ENCODE data around the gene IL1RAPL2.
"Not testable (repeated sequence)": the region's sequence is repeated elsewhere in the genome, so short reads cannot be mapped to it uniquely, and the experiment has no call there.

Gene IL1RAPL2

DNA sequence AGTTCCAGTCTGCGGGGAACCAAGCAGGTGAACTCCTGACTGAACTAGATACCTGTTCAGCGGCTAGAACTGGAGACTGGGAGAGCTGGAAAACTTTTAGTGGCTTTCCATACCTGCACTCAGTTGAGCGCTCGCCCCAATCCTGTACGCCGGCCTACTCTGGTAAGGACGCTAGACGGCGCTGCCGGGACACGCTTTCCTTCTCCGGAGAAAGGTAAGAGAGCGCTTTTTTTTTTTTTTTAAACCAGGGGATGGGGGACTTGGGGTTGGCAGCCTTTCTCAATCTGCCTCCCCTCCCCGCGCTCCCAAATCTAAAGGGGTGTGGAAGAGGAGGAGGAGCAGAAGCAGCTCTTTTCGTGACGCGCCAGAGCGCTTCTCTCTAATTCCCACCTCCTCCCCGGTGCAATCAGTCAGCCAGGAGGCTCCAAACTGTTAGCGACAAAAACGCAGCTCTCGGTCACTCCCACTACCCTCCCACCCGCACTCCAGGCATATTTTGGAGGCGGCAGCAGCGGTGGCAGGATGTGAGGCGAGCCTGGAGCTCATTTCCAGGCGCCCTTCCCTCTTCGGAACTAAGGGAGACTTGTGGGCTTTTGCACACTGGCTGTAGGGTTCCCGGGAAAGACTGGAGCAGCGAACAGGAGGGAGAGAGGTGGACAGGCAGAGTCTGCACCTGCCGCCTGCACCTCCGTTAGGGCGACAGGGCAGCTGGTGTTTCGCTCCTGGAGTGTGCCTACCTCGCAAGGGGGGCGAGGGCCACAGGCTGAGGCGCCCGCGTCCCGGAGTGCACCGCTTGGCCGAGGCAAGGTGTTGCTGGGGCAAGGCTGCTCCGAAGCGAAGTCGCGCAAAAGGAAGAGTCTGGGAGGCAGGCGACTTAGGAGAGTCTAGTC, at the start of gene IL1RAPL2:
IL1RAPL2 (plus strand) TSS at position 409 of the 890 bp plus-strand sequence.
- DNase-seq = no peak

- DNase-seq = no peak
Measured at GRCh38 chrX:104522386-104522785, 43.6 kb upstream of the IL1RAPL2 start.

DNA sequence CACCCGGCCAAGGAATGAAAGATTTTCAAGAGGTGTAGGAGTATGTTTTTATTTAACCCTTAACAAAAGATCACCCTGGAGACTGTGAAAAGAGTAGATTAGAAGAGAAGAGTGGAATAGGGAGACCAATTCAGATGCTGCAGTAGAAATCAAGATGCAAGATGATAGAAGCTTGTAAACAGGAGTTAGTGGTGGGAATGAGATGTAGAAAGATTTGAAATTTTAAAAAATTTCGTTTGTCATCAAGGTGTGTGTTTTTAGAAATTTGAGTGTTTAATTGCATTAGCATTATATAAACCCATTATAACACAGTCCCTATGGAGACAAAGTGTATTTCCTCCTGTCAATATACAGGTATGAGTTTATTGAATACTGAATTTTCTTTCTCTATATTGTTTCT, 42.1 kb upstream of the IL1RAPL2 start:
- no peak for DNase-seq

GRCh38 chrX:104539081-104539480, 26.9 kb upstream of the IL1RAPL2 start:
- DNase-seq = no peak

DNA sequence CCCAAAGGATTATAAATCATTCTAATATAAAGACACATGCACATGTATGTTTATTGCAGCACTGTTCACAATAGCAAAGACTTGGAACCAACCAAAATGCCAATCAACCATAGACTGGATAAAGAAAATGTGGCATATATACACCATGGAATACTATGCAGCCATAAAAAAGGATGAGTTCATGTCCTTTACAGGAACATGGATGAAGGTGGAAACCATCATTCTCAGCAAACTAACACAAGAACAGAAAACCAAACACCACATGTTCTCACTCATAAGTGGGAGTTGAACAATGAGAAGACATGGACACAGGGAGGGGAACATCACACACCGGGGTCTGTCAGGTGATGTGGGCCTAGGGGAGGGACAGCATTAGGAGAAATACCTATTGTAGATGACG, 23.6 kb upstream of the IL1RAPL2 start:
- not testable (repeated sequence) for DNase-seq

GRCh38 chrX:104564335-104564734, 1.7 kb upstream of the IL1RAPL2 start:
- DNase-seq = no peak

- no peak for DNase-seq
Measured at GRCh38 chrX:104564921-104565703, 887 bp upstream of the IL1RAPL2 start.

GRCh38 chrX:104566681-104567501, 892 bp downstream of the IL1RAPL2 start:
- DNase-seq = no peak

GRCh38 chrX:104567506-104567905, 1.5 kb downstream of the IL1RAPL2 start:
- DNase-seq = no peak

DNA sequence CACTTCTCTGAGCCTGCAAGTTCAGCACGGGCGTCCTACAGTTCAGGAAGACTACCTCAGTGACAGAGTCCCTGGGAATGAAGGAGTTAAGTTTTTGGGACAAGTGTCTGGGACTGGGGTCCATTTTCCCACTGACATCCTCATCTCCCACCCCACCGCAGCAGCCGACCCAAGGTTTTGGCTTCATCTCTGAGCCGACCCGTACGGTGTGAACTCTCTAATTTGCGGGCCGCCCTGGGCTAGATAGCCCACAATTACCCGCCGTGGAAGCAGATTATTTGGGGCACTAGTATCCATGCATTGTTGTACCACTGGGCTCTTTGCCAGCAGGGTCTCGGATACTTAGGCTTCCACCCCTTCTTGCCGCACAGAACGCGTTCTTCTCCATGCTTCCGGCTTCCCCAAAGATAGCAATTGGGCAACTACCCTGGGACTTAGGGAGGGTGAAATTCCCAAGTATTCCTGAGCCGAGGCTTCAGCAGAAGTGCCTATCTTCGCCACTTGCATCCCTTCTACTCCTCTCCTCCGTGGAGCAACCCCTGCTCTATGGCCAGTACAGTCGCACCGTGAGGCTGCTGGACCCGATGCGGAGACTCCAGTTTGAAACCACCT, 2.4 kb downstream of the IL1RAPL2 start:
- no peak for DNase-seq

DNA sequence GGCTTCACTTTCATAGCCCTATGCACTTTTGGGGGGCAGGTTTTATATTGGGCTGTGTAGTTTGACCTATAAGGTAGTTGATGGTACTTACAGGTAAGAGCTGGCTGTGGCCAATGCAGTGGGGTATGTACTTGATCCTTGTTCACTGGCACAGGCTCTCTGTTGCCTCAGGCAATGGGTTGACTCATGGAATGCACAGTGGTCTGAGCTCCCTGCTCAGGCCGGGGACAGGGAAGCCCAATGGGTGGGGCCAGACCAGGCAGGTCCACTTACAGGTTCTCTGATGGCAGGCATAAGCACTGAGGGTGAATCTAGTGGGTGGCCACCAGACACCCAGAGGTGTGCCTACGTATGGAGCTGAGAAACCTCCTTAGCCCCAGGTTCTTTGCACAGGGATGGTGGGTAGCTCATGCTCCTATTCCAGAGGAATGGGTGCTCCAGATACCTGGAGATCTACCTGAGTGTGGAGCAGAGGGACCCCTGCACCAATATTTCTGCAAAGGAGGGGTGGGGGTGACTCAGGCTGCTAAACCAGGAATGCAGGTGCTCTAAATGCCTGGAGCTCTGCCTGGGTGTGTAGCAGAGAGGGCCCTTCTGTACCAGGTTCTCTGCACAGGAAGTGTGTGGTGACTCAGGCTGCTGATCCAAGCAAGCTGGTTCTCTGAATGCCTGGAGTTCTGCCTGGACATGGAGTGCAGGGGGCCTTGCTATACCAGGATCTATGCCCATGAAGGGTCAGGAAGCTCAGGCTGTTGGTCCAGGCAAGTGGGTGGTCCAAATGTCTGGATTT, 52.3 kb downstream of the IL1RAPL2 start:
- no peak for DNase-seq

- DNase-seq = no peak
Measured at GRCh38 chrX:104621781-104622180, 55.8 kb downstream of the IL1RAPL2 start.

GRCh38 chrX:104641176-104641575, 75.2 kb downstream of the IL1RAPL2 start:
- DNase-seq = no peak

- DNase-seq = no peak
Measured at GRCh38 chrX:104647084-104647483, 81.1 kb downstream of the IL1RAPL2 start.

GRCh38 chrX:104659005-104659744, 93.2 kb downstream of the IL1RAPL2 start:
- DNase-seq = no peak

- DNase-seq = no peak
Measured at GRCh38 chrX:104660092-104660491, 94.1 kb downstream of the IL1RAPL2 start.

DNA sequence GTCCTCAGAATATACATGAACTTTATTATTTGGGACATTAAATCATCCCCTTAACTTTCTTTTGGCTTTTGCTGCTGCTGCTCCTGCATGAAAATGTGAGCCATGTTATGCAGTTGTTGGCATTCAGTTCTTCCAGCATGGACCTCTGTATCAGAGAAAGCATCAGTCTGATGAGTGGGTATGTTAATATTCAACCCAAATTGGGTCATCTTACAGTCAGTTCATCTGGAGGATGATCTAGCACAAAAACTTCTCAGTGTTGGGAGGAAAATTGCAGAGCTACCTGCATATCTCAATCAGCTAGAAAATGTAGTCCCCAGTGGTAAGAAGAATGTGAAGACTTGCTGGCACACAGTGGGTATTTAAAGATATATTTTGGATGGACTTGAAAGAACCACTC, 96.7 kb downstream of the IL1RAPL2 start:
- no peak for DNase-seq

DNA sequence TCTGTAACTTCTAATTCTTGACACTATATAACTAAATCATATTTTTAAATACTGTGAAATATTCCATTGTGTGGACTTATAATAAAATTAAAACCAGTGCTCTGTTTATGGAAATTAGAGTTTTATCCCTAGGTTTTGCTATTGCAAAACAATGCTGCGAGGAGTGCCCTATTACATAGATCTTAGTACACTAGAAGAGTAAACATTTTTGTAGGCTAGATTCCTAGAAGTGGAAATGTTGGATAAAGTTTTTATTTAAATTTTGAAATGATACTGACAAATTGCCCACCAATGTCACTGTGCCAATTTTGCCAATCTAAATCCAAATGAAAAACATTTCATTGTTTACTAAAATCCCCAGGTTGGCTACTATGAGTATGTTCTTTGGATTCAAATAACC, 99.7 kb downstream of the IL1RAPL2 start:
- DNase-seq = no peak

DNA sequence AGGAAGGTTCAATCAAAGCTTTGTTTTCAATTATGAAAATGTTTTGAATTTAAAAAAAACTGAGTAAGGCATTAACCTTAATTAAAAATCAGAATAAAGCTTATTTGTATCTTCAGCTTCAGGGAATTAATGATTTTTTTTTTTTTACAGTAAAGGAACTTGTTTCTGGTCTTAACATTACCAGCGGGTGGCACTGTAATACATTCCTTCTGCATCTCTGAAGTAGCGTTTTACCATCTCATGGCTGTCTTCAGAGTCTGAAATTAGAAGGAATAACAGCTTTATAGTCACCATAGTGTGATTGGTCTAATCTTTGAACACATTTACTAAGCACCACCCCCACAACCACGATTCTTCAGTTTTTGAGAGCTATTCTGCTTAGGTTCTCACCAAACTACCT, 102.6 kb downstream of the IL1RAPL2 start:
- DNase-seq = no peak

DNA sequence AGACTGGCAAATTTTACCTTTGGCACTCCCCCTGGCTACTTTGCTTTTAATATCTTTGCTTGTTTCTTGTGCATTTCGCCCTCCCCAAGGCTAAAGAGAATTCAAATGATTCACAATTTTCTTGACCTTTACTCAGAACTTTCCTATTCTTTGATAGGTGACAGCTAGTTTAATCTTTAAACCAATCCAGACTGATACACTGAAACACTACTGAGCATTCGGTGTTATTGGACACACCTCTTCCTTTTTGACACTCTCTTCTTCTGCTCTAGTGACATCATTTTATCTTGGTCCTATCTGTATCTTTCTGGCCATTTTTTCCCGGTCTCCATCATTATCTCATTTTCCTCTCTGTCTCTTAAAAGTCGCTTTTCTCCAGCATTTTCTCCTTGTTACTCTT, 103.1 kb downstream of the IL1RAPL2 start:
- no peak for DNase-seq

DNA sequence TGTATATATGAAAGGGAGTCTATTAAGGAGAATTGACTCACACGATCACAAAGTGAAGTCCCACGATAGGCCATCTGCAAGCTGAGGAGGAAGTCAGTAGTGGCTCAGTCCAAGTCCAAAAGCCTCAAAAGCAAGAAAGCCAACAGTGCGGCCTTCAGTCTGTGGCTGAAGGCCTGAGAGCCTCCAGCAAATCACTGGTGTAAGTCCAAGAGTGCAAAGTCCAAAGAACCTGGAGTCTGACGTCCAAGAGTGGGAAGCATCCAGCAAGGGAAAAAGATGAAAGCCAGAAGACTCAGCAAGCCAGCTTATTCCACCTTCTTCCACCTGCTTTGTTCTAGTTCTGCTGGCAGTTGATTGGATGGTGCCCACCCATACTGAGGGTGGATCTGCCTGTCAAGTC, 104.1 kb downstream of the IL1RAPL2 start:
- no peak for DNase-seq

Measured in NCI-H187 treated with DMSO at 0.1 percent for 48 hours (cell line).